GM21390 (cell line): ENCODE results near the gene GAA.

Experiments
- ATAC-seq: cut with Tn5 transposase; IDR thresholded peaks from one replicate; pipeline ENCODE4 v1.9.1; 2021; ENCODE audit not compliant: unreplicated experiment

The GAA gene

GRCh38 chr17:80101011-80101945 lies at the start of gene GAA:
TSS of gene GAA (plus strand) at chr17:80101581. CDS start at chr17:80104587, 3,006 bp downstream.
- peak; percentile 68 for ATAC-seq

- no peak for ATAC-seq
Measured at GRCh38 chr17:80051681-80052080, 49.7 kb upstream of the GAA start.

- no peak for ATAC-seq
Measured at GRCh38 chr17:80053102-80053501, 48.3 kb upstream of the GAA start.

GRCh38 chr17:80055597-80055996 lies 45.8 kb upstream of the GAA start:
- no peak for ATAC-seq

- no peak for ATAC-seq
Measured at GRCh38 chr17:80058311-80058955, 42.9 kb upstream of the GAA start.

- no peak for ATAC-seq
Measured at GRCh38 chr17:80060644-80061043, 40.7 kb upstream of the GAA start.

GRCh38 chr17:80061421-80061820 lies 40.0 kb upstream of the GAA start:
- ATAC-seq, result no peak

- ATAC-seq, result no peak
Measured at GRCh38 chr17:80063830-80064585, 37.4 kb upstream of the GAA start.

- ATAC-seq, result no peak
Measured at GRCh38 chr17:80064696-80065095, 36.7 kb upstream of the GAA start.

- ATAC-seq, result no peak
Measured at GRCh38 chr17:80065478-80066170, 35.8 kb upstream of the GAA start.

GRCh38 chr17:80067393-80067986 lies 33.9 kb upstream of the GAA start:
- no peak for ATAC-seq

GRCh38 chr17:80068301-80069222 lies 32.8 kb upstream of the GAA start:
- ATAC-seq, result no peak

GRCh38 chr17:80070375-80071115 lies 30.8 kb upstream of the GAA start:
- no peak for ATAC-seq

GRCh38 chr17:80071116-80071841 lies 30.1 kb upstream of the GAA start:
- ATAC-seq, result no peak

- no peak for ATAC-seq
Measured at GRCh38 chr17:80072410-80072809, 29.0 kb upstream of the GAA start.

- ATAC-seq, result no peak
Measured at GRCh38 chr17:80080081-80080480, 21.3 kb upstream of the GAA start.

GRCh38 chr17:80081596-80081995 lies 19.8 kb upstream of the GAA start:
- no peak for ATAC-seq
